Loucy (cell line): Measurements from ENCODE around the gene VAV2.

Experiments
- H2AFZ ChIP-seq: fragments of 200-600 bp; sonication (generic); 2 replicates; pipeline ENCODE4 v1.6.0; 2016; ENCODE audit warnings: antibody characterized with exemption, mild to moderate bottlenecking, low read length, moderate library complexity
- H3F3A ChIP-seq: fragments of 200-600 bp; 2 replicates; pipeline ENCODE4 v1.6.0; 2016; ENCODE audit warnings: antibody characterized with exemption, low read depth, mild to moderate bottlenecking
- H3K27me3 ChIP-seq: fragments of 200-600 bp; sonication (generic); 2 replicates; pipeline ENCODE4 v1.6.1; 2014; ENCODE audit warnings: low read length, mild to moderate bottlenecking; ENCODE audit not compliant: insufficient read depth, poor library complexity, severe bottlenecking
- H3K36me3 ChIP-seq: fragments of 200-600 bp; sonication (generic); 2 replicates; pipeline ENCODE4 v1.6.1; 2016; ENCODE audit warnings: low read length; ENCODE audit not compliant: insufficient read depth
- H3K4me1 ChIP-seq: fragments of 200-600 bp; sonication (generic); 2 replicates; pipeline ENCODE4 v1.5.1; 2014; ENCODE audit warnings: low read length, mild to moderate bottlenecking; ENCODE audit not compliant: insufficient read depth, poor library complexity, severe bottlenecking
- H3K4me2 ChIP-seq: fragments of 200-600 bp; sonication (generic); 2 replicates; pipeline ENCODE4 v1.6.0; 2014; ENCODE audit warnings: antibody characterized with exemption, low read length, low read depth, mild to moderate bottlenecking; ENCODE audit not compliant: poor library complexity, severe bottlenecking
- H3K4me3 ChIP-seq: fragments of 200-600 bp; sonication (generic); 2 replicates; pipeline ENCODE4 v1.5.1; 2014; ENCODE audit warnings: low read length, mild to moderate bottlenecking, mixed read lengths; ENCODE audit not compliant: poor library complexity, severe bottlenecking
- H3K79me2 ChIP-seq: fragments of 200-600 bp; sonication (generic); 2 replicates; pipeline ENCODE4 v1.6.1; 2014; ENCODE audit warnings: low read length; ENCODE audit not compliant: insufficient read depth
- H3K9ac ChIP-seq: fragments of 200-600 bp; sonication (generic); 2 replicates; pipeline ENCODE4 v1.6.0; 2014; ENCODE audit warnings: mild to moderate bottlenecking, low read depth, low read length, moderate library complexity; ENCODE audit not compliant: poor library complexity, severe bottlenecking
- H3K9me2 ChIP-seq: fragments of 200-600 bp; sonication (generic); replicated peaks from 2 replicates; pipeline ENCODE4 v1.6.1; 2016; ENCODE audit warnings: low read depth, low read length, mixed read lengths
- H3K9me3 ChIP-seq: fragments of 200-600 bp; sonication (generic); 2 replicates; pipeline ENCODE4 v1.6.1; 2014; ENCODE audit warnings: mild to moderate bottlenecking, antibody characterized with exemption, low read length, low read depth; ENCODE audit not compliant: insufficient read depth
- H4K20me1 ChIP-seq: fragments of 200-600 bp; sonication (generic); 2 replicates; pipeline ENCODE4 v1.6.0; 2014; ENCODE audit warnings: antibody characterized with exemption, low read length, mild to moderate bottlenecking; ENCODE audit not compliant: insufficient read depth, poor library complexity, severe bottlenecking
- EZH2phosphoT487 ChIP-seq: fragments of 200-600 bp; IDR thresholded peaks from 2 replicates; pipeline ENCODE4 v1.6.1; 2018; ENCODE audit warnings: antibody characterized with exemption, mild to moderate bottlenecking, moderate library complexity, borderline replicate concordance
- TF ChIP-seq, protein P1 (sequence below): fragments of 200-600 bp; sonication (generic); conservative IDR thresholded peaks from 2 replicates; pipeline ENCODE4 v1.5.1; 2014; ENCODE audit warnings: mild to moderate bottlenecking, antibody characterized with exemption, low read length

Gene VAV2

GRCh38 chr9:133920471-133920870, 71.7 kb downstream of the VAV2 start:
- Histone ChIP-seq H3K36me3 (no peaks in the 10 kb centered on the region), H3K9me3 (no peaks in the 10 kb centered on the region), H3K79me2 (peaks cover 7% of the 10 kb centered on the region; the same call in 1 of the 2 replicates), H4K20me1 (no peaks in the 10 kb centered on the region), H3K9ac (no peak overlapping the region), H3K4me1 (no peaks in the 10 kb centered on the region), H3K27me3 (no peaks in the 10 kb centered on the region), H3K9me2 (no peaks in the 10 kb centered on the region), H3K4me3 (no peak overlapping the region), H3F3A (no peaks in the 10 kb centered on the region), H3K4me2 (no peak overlapping the region), H2AFZ (no peak overlapping the region)
- TF ChIP-seq, protein P1, sequence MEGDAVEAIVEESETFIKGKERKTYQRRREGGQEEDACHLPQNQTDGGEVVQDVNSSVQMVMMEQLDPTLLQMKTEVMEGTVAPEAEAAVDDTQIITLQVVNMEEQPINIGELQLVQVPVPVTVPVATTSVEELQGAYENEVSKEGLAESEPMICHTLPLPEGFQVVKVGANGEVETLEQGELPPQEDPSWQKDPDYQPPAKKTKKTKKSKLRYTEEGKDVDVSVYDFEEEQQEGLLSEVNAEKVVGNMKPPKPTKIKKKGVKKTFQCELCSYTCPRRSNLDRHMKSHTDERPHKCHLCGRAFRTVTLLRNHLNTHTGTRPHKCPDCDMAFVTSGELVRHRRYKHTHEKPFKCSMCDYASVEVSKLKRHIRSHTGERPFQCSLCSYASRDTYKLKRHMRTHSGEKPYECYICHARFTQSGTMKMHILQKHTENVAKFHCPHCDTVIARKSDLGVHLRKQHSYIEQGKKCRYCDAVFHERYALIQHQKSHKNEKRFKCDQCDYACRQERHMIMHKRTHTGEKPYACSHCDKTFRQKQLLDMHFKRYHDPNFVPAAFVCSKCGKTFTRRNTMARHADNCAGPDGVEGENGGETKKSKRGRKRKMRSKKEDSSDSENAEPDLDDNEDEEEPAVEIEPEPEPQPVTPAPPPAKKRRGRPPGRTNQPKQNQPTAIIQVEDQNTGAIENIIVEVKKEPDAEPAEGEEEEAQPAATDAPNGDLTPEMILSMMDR: no peak
- no peak for TF ChIP-seq EZH2phosphoT487

GRCh38 chr9:133919253-133920115, 72.6 kb downstream of the VAV2 start:
- H3K79me2 ChIP-seq: peaks cover 7% of the 10 kb centered on the region; the same call in 1 of the 2 replicates
- no peaks in the 10 kb centered on the region for H3F3A ChIP-seq
- no peaks in the 10 kb centered on the region for H3K9me3 ChIP-seq
- no peaks in the 10 kb centered on the region for H3K36me3 ChIP-seq
- no peak overlapping the region for H3K4me3 ChIP-seq
- H2AFZ ChIP-seq: no peak overlapping the region
- TF ChIP-seq EZH2phosphoT487: no peak
- TF ChIP-seq, protein P1: no peak
- H3K4me2 ChIP-seq: no peak overlapping the region
- no peak overlapping the region for H3K9ac ChIP-seq
- H4K20me1 ChIP-seq: no peaks in the 10 kb centered on the region
- no peaks in the 10 kb centered on the region for H3K4me1 ChIP-seq
- no peaks in the 10 kb centered on the region for H3K9me2 ChIP-seq
- no peaks in the 10 kb centered on the region for H3K27me3 ChIP-seq

- Histone ChIP-seq H3K9ac (no peak overlapping the region), H3K9me2 (no peaks in the 10 kb centered on the region), H3K9me3 (no peaks in the 10 kb centered on the region), H3K4me3 (no peak overlapping the region), H2AFZ (no peak overlapping the region), H3F3A (no peaks in the 10 kb centered on the region), H3K27me3 (no peaks in the 10 kb centered on the region), H3K36me3 (no peaks in the 10 kb centered on the region), H4K20me1 (no peaks in the 10 kb centered on the region), H3K79me2 (peaks cover 7% of the 10 kb centered on the region; the same call in 1 of the 2 replicates), H3K4me2 (no peak overlapping the region), H3K4me1 (no peaks in the 10 kb centered on the region)
- TF ChIP-seq, protein P1: no peak
- no peak for TF ChIP-seq EZH2phosphoT487
Observed at GRCh38 chr9:133918111-133918813, 73.9 kb downstream of the VAV2 start.
